H1 (cell line): Measurements from ENCODE around the gene ALOX12. TPM values are rescaled to one million over a fixed set of nuclear protein-coding genes. Genes with fewer than 3 reads are reported as not detected.

ENCODE experiments used
- RNF2 ChIP-seq: fragments of 200-900, 300-1000 bp; sonication (generic); IDR thresholded peaks from 2 replicates; pipeline ENCODE4 v1.7.1; 2016; ENCODE audit warnings: borderline replicate concordance, low read depth, mild to moderate bottlenecking, antibody characterized with exemption, low read length; ENCODE audit not compliant: poor library complexity, severe bottlenecking; ENCODE audit errors: missing control alignments
- YY1 ChIP-seq: IDR thresholded peaks from 2 replicates; pipeline ENCODE4 v1.6.1; 2011; ENCODE audit warnings: low read depth, mild to moderate bottlenecking, low read length
- polyA plus RNA-seq, 7 experiments: library from polyadenylated mRNA; depleted of rRNA in 3 of 7; stranded (reverse) in 5 of 7; unstranded in 2 of 7; fragments of >200 nt in 5 of 7; fragments of 200-250 nt in 2 of 7; gene quantifications; 1 replicate in 5 of 7; 2 replicates in 1 of 7; 4 replicates in 1 of 7; pipeline versions ENCODE4 v1.2.1 to v1.2.3, GENCODE V29; 2011 to 2013; ENCODE audit warnings: missing spikeins in 2 of 7, mixed read lengths in 2 of 7
- total RNA-seq: library from RNA; stranded (reverse); fragmentation: NEBNext Ultra II Directional; extraction: Animal tissue kit (Norgen Biotek cat#: 25700); gene quantifications from 2 replicates; pipeline ENCODE4 v1.2.1, GENCODE V29; 2021
- TF ChIP-seq, protein P1 (sequence below): IDR thresholded peaks from 2 replicates; pipeline ENCODE4 v1.6.1; 2012; ENCODE audit warnings: low read length, inconsistent platforms

The ALOX12 gene
- total and polyA plus RNA-seq, 2 of the 8 experiments (the other 6 are each of a cell fraction or from before 2014, with no cell fraction given): 1.4 to 2.0 TPM

DNA sequence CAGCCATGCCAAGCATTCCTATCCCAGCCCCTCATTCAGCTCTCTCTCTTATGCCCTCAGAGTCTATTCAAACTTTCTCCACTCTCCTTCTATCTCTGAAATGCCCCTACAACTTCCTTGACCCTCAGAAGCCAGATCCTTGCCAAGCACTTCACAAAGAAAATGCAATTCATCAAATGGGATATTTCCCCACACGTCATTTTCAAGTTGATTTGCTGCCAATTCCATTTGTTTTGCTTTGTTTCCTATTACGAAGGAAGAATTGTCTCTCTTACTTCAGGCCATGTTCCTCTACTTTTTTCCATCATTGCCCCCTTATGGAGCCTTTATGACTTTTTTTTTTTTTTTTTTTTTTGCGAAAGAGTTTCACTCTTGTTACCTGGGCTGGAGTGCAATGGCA is 9.2 kb upstream of the ALOX12 start (continued):
- TF ChIP-seq, protein P1, sequence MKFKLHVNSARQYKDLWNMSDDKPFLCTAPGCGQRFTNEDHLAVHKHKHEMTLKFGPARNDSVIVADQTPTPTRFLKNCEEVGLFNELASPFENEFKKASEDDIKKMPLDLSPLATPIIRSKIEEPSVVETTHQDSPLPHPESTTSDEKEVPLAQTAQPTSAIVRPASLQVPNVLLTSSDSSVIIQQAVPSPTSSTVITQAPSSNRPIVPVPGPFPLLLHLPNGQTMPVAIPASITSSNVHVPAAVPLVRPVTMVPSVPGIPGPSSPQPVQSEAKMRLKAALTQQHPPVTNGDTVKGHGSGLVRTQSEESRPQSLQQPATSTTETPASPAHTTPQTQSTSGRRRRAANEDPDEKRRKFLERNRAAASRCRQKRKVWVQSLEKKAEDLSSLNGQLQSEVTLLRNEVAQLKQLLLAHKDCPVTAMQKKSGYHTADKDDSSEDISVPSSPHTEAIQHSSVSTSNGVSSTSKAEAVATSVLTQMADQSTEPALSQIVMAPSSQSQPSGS: no peak
- TF ChIP-seq RNF2: no peak
- TF ChIP-seq YY1: no peak
